Activated CD4-positive, alpha-beta T cell treated with anti-CD3 and anti-CD28 coated beads, Interleukin-2, amount 50 U/mL, for 4 hours (primary cell): ENCODE measurements around the gene ZEB2.

ENCODE experiments used
- DNase-seq, 2 experiments: peaks; one replicate each; pipeline ENCODE4 v3.0.0-alpha.2; 2020

ZEB2 gene

DNA sequence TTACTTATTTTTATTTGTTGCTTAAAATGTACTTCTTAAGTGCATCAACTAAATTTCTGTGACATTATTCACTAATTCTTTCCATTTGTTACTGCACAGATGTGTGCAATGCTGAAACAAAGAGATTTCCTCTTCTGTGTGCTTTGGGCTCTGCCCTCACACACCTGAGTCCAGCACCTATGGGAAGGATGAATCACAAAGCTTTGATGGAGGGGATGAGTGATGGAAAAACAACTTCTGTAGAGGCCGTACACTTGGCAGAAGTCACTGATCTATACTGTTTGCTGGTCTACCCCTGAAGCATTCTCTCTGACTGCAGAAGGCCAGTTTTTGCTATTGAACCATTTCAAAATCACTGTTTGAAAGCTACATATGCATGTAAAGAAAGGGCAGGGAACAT lies 178.4 kb downstream of the ZEB2 start:
- DNase-seq: no peak

DNA sequence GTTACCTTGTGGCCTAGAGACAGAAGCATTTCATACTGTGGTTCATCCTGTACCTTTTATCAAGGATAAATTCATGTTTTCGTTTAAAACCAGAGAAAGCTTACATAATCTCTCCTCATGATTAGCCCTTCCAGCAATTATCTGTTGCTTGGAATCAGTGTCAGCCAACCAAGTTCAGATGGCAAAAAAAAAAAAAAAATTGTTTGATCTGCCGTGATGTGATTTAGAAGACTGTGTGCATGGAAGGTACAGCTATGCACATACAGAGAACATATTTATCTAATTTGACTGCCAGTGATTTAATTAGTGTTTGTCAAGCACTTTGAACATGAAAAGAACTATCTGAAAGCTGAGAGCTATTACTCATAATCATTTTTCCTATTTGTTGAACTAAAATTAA lies 180.9 kb downstream of the ZEB2 start:
- no peak for DNase-seq

- no peak for DNase-seq
These were observed 185.4 kb downstream of the ZEB2 start for GRCh38 chr2:144334551-144334950.
